Endothelial cell of hepatic sinusoid (primary cell): Measurements from ENCODE around the gene NCAN.
"Not testable (repeated sequence)": the region's sequence is repeated elsewhere in the genome, so short reads cannot be mapped to it uniquely, and the experiment has no call there.

Experiments used
- in situ Hi-C: cut with HindIII; loops from 2 replicates; pipeline ENCODE4 v1.10.0; 2017; ENCODE audit warnings: low sequenced_read_pairs

The NCAN gene

DNA sequence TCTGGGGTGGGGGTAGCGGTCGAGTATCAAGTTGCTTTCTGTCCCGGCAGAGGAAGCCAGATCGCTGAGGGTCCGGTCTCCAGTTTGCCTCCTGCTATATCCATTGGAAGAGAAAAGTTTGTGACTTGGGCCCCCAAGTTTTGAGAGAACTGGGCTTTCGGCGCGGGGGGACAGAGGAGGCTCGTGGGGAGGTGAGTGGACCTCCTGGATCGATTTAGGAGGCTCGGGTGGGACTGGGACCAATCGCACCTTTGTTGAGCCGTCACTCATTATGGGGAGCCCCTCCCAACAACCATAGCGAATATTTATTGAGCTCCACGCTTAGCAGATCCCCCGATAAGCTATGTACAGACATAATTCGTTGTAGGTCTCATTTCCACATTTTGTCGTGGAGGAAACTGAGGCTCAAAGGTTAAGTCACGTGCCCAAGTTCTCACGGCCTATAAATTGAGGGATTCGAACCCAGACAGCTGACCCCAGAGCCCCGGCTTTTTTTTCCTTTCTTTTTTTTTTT is 18.8 kb upstream of the NCAN start:
- in situ Hi-C loops = loop anchor here (10.0 kb wide), 1 partner anchor 142 kb away; no protein-coding TSS in a partner anchor

DNA sequence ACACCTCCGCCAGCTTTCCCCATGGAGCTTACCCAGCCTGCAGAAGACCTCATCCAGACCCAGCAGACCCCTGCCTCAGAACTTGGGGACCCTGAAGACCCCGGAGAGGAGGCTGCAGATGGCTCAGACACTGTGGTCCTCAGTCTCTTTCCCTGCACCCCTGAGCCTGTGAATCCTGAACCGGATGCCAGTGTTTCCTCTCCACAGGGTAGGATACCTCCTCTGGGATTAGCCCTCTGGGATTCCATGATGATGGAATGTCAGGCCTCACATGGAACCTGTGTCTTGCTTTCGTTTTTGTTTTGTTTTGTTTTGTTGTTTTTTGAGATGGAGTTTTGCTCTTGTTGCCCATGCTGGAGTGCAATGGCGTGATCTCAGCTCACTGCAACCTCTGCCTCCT is 17.8 kb upstream of the NCAN start:
- in situ Hi-C loops = loop anchor here (10.0 kb wide), 1 partner anchor 141 kb away; no protein-coding TSS in a partner anchor

DNA sequence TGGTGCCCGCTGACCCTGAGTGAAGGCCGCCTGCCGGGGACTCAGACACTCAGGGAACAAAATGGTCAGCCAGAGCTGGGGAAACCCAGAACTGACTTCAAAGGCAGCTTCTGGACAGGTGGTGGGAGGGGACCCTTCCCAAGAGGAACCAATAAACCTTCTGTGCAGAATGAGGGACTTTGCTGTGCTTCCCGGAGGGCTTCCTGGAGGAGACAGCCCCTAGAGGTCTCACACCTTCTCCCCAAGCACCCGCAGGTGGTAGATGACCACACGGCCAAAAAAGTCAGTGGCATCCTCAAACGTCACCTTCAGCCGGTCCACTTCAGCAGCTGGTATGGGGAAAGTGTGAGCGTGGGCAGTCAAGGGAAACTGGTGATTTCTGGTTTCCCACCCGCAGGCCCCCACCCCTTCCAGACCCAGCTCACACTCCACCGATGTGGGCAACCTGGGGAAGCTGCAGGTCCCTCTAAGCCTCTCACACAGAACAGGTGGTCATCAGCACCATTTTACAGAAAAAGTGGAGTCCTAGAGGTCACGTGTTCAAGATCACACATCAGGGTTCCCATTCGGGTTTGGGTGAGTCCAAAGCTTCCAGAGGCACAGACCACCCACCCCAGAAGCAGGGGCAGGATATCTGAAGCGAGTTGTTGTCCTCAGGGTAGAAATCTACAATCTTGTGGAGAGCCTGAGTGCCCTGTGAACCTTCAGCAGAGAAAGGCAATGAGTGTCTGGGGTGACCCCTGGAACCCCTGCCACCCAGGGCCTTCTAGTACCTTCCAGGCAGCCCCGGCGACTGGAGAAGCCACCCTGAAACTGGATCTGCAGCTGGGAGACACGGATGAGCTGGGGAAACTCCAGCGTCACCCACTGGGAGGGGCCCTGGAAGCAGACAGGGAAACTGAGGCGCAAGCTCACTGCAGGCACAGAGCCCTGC is 9.8 kb upstream of the NCAN start:
- in situ Hi-C loops = no loop called here

DNA sequence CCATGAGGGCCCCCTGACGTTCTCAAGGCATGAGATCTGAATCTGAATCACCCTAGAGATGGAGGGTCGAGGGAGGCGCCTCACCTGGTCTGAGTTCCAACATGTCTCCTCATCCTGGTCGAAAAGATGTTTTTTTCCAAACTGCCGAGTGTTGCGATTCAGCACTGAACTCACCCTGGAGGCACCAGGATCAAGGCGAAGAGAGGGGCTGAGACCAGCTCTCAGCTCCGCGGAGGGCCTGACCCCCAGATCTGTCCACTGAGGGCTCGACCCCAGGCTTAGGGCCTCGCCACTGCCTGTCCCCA is 9.1 kb upstream of the NCAN start:
- in situ Hi-C loops = no loop called here

DNA sequence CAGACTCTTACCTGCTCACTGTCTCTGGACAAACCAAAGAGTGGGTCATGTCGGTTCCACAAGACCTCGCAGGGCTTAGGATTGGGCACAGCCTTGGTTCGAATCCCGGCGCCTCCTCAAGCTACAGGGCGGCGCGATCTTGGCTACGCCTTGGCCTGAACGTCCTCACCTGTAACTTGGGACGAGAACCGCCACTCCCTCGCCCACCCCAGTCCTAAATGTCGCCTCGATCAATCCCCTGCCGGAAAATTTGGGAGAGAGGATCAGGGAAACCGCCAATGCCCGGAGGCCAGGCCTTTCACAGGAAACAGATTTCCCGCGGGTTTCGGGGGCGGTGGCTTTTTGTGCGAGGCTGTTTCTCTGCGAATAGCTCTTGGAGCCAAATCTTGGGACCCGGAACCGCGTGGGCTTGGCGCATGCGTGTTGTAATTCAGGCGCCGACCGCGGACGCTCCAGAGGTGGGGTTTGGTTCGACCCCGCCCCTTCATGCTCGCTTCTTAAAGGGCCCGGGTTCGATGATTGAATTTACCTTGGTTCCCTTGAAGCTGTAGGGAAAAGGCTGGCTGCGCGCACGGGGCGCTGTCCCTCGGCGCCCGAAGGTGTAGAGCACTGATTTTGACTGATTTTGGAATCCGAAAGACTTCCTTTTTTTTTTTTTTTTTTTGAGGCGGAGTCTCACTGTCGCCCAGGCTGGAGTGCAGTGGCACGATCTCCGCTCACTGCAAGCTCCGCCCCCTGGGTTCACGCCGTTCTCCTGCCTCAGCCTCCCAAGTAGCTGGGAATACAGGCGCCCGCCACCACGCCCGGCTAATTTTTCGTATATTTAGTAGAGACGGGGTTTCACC is 8.5 kb upstream of the NCAN start, which contains the start of gene NR2C2AP:
Gene NR2C2AP, minus strand, starts transcription at position 403 of the 845 bp plus-strand sequence. Its CDS starts 354 bp downstream, at position 49.
- in situ Hi-C loops = no loop called here

DNA sequence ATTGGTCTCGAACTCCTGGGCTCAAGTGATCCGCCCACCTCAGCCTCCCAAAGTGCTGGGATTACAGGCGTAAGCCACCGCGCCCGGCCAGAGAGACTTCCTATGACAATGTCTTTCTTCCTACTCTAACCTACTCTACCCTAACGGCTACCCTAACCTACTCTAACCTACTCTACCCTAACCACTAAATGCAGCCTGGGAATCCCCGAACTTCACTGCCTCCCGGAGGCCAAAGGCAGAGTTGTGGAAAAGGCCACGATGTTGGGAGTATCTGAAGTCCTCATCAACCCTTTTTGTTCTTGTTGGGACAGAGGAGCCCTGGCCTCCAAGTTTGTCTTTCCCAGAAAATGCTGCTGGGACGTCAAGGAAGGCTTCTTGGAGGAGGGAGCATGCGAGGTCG is 7.6 kb upstream of the NCAN start:
- in situ Hi-C loops = no loop called here

DNA sequence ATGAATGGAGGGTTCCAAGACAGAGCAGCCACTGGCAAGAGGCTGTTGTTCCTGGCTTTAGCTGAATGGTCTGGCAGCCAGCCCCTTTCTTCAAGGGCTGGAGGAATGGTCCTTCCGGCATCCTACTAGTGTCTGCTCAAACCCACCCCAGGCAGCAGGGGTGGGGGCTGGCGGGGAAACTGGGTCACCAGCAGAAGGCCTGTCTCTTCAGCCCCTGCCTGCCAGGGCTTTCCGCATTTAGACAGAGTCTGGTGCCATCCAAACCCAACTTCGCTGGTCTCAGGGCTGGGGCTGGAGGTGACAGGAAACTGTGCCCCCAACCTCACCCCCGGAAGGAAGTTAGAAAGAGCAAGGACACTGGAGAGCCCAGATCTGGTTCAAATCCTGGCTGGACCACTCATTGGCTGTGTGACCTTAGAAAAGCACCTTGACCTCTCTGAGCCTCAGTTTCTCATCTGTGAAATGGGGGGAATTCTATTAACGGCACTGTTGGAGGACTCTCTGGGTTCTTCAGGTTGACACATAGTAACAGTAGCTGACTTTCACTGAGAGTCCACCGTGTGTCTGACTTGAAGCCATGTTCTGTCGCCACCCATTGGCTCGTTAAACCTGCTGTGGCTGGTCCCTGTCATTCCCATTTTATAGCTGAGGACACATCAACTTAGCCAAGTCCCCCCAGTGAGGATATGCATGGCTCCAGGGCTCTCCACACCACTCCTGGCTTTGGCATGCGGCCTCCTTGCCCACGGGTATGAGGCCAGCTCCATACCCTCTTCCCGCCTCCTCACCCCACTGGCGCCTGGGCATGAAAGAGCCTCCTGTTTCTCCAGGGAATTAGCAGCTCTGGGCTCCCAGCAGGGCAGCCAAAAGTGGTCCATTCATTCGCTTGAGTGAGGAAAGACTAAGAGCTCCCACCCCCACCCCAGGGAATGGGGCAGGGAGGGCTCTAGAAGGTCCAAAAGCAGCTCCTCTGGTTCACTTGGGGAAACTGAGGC is 6.0 kb upstream of the NCAN start:
- in situ Hi-C loops = no loop called here

DNA sequence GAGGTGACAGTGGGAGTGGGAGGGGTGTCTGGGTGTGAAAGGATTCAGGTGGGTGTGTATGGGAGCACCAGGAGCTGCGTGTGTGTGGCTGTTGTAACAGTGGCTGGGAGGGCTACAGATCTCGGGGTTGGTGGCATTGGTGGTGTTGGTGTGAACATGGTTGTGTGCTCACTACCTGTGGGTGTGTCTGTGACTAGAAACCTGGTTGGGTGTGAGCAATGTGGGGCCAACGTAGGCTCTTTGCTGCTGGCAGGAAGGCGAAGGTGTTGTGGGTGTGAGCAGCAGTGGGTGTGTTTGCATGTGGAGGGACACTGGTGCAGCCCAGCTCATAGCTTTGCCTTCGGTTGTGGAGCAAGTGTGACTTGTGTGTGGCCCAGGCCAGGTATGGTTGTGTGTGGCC is 4.8 kb upstream of the NCAN start:
- in situ Hi-C loops = no loop called here

DNA sequence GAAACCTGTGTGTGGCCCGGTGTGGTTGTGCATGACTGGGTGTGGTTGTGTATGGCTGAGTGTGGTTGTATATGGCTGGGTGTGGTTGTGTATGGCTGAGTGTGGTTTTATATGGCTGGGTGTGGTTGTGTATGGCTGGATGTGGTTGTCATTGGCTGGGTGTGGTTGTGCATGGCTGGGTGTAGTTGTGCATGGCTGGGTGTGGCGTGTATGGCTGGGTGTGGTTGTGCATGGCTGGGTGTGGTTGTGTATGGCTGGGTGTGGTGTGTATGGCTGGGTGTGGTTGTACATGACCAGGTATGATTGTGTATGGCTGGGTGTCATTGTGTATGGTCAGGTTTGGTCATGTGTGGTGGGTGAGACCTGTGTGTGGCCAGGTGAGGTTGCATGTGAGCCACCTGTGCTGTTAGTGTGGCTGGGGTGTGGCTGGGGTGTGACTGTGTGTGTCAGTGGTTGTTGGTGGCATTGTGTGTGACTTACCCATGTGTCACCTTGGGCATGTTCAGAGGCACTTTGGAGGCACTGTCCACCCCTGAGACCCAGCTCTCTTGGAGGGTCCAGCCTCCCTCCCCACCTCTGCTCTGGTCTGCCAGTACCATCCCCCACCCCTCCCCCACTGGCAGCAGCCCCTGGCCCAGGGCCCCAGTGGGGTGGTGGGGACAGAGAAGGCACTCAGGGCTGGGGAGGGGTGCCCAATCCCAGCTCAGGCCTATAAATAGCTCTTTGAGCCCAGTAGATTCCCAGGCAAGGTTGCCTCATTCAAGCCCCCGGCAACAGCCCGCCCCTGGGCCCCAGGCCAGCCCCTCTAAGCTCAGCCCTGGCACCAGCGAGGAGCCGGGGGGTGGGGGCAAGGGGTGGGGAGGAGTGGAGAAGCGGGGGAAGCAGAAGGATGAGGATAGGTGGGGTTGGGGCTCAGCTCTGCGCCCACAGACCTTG is 3.9 kb upstream of the NCAN start:
- in situ Hi-C loops = no loop called here

DNA sequence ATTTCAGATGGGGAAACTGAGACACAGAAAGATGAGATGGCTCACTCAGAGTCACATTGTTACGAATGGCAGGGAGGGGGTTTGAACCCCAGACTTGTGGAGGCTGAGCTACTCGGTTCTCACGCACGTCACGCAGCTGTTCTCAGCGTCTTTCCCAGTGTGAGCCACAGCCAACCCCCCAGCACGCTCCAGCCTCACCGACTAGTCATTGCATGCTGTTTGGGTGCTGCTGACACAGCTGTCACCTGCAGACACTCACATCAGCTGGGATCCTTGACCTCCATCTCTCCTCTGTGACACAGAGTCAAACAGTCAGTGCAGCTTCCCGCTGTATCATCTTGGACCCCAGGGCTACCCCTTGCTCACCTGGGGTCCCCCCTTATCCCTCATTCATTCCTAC is 2.4 kb upstream of the NCAN start:
- in situ Hi-C loops = no loop called here

DNA sequence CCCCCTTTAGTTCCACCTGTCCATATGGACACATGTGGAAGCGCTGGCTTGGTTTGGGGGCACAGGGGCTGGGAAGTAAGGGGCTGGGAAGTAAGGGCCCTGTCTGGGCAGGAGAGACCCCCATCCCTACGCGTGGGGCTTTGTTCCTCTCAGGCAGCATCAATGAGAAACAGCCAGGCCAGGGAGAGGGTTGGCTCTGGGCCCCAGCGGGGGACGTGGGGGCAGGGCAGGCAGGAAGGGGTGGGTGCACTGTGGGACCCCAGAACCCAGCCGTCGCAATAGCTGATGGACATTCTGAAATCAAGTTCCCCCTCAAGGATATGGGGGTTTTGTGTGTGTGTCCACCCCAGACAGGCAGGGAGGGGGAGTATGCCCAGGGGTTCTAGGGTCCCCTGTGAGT is 1.2 kb downstream of the NCAN start:
- in situ Hi-C loops = no loop called here

DNA sequence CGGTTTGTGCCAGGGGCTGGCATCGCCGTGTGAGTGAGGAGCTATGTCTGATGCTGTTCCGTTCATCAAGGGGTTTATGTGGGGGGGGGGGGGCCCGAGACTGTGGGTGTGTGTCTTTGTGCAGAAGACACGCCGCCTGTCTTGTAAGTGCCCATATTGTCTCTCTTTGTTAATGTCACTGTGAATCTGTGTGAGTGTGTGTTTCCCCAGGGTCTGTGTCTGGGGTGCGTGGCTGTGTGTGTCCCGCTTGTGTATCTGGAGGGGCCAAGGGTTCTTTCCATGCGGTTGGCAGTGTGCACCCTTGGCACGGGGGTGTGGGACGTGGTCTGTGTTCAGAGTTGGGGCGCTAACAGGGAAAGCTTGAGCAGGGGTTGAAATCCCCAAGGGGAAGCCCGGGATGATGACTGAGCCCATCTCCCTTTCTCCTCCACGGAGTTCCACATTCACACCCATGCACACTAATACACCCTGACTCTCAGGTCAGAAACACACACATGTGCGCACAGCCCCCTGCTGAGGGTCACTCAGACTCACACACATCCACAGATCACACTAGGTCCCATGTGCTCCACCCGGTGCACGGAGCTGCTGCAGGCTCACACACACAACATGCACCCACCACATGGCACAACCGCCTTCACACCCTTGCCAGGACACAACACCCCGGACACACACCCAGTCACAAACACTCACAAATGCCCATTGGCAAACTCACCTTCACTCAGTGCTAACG is 1.8 kb downstream of the NCAN start:
- in situ Hi-C loops = no loop called here

DNA sequence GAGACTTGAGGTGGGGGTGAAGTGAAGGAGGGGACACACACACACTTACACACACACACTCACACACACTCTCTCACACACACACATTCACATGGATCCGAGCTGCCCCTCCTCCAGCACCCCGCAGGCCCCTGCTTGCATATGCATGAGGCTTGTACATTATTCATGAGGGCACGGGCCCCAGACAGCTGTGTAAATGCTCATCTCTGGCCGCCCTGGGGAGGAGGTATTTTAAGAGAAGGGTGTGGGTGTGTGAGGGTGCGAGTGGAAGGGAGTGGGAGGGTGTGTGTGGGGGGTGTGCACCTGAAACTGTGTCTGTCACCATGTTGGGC is 2.4 kb downstream of the NCAN start:
- in situ Hi-C loops = no loop called here

DNA sequence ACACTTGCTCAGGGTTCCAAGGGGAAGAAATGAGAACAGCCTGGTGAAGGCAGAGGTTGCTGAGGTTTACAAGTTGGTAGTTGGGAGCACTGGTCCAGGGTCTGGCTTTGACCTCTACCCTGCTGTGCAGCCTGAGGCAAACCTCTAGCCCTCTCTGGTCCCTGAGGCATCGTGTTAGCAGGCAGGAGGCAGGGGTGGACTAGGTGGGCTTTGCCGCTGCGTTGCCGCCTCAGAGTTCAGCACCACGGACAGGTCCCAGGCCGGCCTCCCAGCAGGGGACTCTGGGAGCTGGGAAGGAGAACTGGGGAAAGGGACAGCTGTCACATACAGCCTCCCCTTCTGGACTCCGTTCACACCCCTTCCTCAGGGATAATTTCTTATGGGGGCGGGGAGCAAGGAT is 3.1 kb downstream of the NCAN start:
- in situ Hi-C loops = no loop called here

DNA sequence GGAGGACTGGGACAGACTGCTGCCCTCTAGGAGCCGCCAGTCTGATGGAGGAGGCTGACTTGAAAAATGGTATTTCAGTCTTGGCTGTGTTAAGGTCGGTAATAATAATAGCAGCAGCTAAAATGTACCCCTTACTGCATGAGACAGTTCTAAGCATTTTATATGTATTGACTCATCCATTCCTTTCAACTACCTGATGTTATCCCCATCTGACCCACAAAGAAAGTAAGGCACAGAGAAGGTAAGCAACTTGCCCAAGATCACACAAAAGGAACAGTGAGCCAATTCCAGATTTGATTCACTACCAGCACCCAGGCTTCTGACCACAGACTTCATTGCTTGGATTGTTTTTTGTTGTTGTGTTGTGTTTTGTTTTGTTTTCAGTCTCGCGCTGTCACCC is 4.0 kb downstream of the NCAN start:
- in situ Hi-C loops = no loop called here

DNA sequence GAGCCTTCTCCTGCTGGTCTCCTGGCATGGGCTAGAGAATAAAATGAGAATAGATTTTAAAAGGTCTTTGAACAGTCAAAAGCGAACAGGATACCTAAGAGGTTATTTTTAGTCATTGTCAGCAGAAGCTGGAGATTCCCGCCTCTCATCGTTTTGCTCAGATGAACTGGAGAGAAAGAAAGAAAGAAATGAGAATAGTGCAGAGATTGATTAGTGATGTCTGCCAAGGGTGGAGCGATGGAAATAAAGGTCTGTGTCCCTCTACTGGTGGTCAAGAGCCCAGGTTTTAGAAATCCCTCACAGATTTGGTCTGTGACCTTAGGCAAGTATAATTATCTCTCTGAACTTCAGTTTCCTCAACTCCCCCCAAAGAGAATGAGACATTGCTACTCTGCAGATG is 5.3 kb downstream of the NCAN start:
- in situ Hi-C loops = no loop called here

DNA sequence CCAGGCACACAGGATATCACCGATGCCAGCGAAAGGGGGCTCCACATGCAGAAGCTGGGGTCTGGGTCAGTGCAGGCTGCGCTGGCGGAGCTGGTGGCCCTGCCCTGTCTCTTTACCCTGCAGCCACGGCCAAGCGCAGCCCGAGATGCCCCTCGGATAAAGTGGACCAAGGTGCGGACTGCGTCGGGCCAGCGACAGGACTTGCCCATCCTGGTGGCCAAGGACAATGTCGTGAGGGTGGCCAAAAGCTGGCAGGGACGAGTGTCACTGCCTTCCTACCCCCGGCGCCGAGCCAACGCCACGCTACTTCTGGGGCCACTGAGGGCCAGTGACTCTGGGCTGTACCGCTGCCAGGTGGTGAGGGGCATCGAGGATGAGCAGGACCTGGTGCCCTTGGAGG is 7.2 kb downstream of the NCAN start:
- in situ Hi-C loops = no loop called here

DNA sequence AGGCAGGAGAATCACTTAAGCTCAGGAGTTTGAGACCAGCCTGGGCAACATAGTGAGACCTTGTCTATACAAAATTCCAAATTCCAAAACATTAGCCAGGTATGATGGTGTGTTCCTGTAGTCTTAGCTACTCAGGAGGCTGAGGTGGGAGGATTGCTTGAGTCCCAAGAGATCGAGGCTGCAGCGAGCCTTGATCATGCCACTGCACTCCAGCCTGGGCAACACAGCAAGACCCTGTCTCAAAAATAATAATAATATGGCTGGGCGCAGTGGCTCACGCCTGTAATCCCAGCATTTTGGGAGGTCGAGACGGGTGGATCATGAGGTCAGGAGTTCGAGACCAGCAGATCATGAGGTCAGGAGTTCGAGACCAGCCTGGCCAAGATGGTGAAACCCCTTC is 9.2 kb downstream of the NCAN start:
- in situ Hi-C loops = not testable (repeated sequence)

DNA sequence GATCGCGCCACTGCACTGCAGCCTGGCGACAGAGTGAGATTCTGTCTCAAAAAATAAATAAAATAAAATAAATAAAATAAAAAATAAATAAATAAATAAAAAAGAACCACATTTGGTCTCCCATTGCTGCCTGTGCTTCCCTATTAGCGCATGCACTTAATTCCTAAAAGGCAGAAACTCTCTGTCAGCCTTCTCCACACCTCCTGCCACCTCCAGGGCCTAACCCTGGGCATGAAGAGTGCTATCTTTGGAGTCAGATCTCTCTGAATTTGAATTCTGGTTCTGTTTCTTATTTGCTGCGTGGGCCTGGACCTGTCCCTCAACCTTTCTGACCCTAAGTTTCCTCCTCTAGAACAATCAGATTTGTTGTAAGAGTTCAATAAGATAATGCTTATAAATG is 11.3 kb downstream of the NCAN start:
- in situ Hi-C loops = no loop called here
